HTERT RPE-1 (cell line): Measurements from ENCODE around the gene PNPLA1.

Source experiments
- in situ Hi-C: fragments of 300-500 bp; cut with MboI; formaldehyde crosslinking; loops from 4 replicates; pipeline ENCODE4 v1.14.3; 2020; ENCODE audit warnings: low sequenced_read_pairs

The PNPLA1 gene

DNA sequence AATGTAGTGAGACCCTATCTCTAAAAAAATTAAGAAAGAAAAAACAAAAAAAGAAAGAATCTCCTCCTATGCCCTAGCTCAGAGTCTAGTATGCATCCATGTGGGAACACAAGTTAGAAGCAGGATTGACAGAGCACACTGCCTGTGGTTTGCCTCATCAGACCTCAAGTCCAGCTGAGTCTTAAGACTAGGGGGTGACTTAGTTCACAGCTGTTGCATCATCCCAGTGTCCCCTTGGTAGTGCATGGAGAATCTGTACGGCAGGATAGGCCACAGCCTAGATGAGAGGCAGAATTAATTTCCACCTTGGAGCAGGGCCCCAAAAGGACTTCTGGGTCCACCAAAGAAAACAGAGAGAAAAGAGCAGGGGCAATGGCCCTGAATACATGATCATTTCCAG is 13.7 kb downstream of the PNPLA1 start:
- in situ Hi-C loops, result no loop called here

DNA sequence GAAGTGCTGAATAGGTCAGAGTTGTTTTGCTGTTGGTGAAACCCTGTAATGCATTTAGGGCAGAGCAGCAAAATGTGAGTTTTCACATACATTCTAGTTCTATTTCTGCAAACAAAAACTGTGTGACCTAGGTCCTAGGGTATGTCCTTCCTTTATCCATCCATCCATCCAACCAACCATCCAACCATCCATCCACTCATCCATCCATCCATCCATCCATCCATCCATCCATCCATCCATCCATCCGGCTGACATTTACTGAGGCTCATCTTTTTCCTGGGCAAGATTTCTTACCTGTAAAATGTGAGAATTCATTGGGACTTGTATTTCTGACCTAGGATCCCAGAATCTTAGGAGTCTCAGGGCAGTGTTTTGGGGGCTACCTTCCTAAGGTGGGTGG is 14.5 kb downstream of the PNPLA1 start:
- in situ Hi-C loops, result no loop called here

DNA sequence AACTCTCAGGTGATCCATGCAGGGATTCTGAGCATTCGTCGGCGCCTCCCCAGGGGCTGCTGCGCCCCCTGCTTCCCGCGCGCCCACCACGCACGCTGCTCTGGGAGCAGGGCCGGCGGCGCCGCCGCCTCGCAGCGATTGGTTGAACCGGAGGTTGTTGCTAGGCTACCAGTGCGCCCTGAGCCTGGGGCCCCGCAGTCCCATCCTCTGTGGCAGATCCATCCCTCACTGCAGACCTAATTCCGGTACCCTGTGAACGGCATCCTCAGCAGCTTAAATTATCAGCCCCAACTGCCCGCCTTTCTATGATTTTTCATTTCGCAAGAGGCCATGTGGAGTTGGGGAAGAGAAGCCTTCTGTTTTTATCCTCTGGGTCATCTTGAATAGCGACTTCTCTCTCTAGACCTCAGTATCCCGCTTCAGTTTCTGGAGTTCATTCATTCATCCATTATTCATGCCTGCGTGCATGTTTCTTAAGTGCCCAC is 15.4 kb downstream of the PNPLA1 start:
- in situ Hi-C loops, result no loop called here

DNA sequence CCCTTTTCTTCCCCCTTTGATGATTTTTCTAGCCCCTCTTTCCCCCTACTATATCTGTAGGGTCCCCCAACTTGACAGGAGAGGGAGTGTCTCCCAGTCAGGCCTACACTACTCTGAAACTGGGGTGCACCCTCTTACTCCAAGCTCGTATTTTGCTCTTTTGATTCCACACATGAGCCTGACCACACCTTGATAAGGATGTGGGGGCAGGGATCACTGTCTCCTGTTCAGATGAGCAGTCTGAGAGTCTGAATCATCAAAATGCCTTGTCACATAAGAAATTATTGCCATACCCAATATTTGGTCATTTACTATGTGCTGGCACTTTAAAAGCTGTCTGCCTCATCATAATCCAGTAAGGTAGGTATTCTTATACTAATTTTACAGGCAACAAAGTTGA is 15.9 kb downstream of the PNPLA1 start:
- in situ Hi-C loops, result no loop called here

DNA sequence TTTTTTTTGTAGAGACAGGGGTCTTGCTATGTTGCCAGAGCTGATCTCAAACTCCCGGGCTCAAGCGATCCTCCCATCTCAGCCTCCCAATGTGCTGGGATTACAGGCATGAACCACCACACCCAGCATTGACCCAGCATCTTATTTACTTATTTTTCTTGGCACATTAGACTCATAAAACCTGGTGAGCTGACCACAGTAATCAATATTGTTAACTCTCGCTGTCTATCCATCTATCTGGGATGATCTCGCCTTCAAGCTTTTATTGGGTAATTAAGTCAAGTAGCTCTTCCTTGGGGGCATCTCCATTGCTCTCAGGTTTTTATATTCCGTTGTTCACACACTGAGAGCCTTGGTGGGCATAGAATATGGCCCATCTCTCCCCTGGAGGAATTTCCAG is 17.0 kb downstream of the PNPLA1 start:
- in situ Hi-C loops, result no loop called here

DNA sequence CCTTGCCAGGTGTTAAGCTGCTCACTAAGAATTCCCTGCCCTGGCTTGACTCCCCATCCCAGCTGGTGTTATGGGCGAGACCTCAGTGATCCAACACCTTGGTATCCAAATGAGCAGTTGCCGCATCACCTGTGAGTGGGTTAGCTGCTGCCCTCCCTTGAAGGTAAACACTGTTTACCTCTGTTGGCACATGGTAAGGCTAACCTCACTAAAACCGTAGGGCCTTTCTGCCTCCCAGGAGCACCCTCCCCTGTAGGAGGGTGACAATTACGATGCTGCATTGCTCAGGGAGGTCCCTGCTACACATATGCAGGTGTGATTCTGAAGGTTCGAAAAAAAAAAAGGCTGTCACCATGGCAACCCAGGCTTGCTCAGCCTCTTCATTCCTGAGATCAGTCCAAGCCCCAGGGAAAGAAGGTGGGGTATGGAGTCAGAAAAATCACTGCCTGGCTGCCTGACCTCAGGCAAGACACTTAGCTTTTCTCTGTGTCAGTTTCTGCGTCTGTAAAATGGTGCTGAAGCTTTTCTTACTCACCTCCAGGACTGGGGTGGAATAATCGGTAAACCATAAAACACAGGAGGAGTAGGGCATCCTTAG is 19.5 kb downstream of the PNPLA1 start:
- in situ Hi-C loops, result no loop called here

DNA sequence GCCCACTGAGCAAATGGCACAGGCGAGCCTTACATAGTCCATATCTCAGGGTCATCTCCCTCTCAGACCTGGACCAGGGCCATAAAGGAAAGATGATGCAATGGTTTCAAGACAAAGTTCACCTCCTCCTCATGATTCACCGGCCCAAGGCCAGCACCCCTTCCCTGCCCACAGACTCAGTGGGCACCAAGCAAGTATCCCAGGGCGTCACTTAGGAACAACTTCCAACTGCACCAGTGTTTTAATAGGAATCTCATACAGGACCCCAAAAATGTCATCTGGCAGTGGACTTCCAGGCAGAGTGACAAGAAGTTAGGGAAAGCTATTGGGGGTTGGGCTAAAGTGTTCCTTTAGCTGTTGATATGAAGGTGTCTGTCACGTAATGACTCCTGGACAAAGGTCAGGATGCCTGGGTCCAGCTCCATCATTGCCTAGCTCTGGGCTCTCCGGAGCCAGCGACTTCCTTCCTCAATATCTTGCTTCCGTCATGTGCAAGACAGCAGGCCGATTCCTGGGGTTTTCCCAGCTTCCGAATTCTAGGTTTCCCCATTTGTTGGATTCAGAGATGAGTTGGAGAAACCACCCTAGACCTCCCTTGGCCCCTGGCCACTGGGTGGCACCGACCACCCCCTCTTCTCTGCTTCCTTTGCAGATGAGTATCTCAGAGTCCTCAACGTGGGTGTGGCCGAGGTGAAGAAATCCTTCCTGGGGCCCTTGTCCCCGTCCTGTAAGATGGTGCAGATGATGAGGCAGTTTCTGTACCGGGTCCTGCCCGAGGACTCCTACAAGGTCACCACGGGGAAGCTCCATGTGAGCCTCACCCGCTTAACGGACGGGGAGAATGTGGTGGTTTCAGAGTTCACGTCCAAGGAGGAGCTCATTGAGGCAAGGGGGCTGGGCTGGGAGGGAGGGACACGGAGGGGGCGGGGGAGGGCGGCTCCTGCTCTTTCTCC is 21.1 kb downstream of the PNPLA1 start:
- in situ Hi-C loops, result no loop called here

DNA sequence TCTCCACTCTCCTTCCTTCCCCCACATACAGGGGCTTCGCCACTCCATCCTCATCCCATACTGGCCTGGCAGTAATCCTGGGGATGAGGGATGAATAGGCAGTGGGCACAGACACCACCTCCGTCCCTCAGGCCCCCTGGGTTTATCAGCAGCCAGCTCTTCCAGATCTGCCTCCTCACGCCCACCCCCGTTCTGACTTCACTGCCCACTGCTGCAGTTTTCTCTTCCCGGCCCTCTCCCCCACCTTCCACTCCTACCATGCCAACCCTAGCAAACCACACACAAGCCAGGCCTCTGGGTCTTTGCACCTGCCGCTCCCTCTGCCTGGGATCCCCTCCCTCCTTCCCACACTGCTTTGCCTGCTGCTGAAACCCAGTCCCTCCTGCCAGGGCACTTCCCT is 22.3 kb downstream of the PNPLA1 start:
- in situ Hi-C loops, result no loop called here

DNA sequence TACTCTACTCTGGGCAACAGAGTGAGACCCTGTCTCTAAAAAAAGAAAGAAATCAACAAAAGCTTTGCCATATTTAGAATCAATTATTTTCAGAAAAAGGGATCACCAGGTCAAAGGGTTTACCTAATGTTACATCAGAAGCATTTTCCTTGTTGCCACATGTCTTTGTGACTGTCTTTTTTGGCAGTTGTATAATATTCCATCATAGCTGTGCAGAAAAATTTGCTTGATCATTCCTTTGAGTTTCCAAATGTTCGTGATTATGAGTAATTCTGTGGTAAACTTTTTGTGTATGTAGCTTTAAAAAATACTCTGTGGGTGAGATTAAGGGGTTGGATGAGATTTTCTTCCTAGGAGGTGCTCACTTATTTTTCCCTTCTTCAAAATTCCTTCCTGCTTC is 26.4 kb downstream of the PNPLA1 start:
- in situ Hi-C loops, result no loop called here

DNA sequence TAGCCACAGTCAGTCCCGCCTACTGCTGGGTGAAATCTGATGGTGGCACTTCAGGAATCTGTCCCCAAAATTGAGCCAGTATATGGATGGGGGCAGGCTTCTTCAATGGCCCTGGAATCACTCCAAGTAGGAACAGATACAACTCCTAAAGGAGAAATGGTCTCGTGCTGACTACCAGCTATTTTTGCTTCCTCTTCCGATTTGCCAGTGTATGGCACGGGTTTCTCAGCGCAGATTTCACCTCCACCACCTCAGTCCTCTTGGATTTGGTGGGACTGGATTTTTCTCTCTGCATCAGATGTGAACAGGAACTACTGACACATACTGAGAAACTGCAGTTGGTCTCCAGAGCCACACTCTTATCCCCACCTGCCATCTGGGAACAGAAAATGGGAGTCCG is 27.2 kb downstream of the PNPLA1 start:
- in situ Hi-C loops, result no loop called here

DNA sequence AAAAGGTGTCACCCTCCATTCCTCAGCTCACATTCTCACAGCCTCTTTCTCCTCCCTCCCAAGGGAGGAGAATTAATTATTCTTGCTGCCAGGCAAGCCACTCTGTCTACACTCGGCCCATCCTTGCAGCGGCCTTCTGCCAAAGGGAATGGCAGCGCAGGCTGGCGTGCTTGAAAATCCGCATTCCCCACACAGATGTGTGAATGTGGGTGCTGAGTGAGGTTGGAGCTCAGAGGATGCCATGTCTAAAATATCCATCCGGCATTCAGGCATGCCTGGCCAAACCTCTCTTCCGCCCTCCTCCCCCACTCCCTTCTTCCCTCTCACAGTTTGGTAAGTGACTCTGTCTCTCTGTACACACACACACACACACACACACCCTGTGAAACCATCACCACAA is 27.7 kb downstream of the PNPLA1 start:
- in situ Hi-C loops, result no loop called here

DNA sequence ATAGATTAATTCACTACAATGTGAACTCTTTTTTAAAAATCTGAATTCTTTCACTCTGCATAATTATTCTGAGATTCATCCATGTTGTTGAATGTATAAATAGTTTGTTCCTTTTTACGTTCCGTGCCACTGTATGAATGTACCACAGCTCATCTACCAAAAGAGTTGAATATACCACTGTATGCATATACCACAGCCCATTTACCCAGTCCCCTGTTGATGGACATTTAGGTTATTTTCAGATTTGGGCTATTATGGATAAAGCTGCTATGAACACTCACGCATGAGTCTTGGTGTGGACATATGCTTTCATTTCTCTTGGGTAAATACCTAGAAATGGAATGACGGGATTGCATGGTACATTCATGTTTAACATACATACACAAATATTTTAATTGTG is 28.2 kb downstream of the PNPLA1 start:
- in situ Hi-C loops, result no loop called here

DNA sequence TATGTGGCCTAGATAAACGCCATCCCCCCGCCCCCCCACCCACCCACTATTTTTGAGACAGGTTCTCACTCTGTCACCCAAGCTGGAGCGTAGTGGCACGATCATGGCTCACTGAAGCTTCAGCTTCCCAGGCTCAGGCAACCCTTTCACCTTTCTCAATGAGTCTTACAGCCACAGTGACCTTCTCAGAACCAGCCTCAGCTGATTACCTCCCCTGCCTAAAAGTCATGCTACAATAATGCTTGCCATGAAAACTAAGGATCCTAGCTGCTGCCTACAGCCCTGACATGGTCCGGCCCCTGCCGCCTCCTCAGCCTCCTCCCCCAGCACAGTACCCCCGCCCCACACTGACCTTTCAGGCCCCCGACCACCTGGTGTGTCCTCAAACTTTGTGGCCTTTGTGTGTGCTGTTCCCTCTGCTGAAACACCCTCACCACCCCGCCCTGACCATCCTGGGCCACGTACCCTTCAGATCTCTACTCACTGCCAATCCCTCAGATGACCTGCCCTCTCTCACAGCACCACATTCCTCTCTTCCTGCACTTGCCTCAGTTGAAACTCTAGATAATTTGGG is 31.3 kb downstream of the PNPLA1 start:
- in situ Hi-C loops, result no loop called here

DNA sequence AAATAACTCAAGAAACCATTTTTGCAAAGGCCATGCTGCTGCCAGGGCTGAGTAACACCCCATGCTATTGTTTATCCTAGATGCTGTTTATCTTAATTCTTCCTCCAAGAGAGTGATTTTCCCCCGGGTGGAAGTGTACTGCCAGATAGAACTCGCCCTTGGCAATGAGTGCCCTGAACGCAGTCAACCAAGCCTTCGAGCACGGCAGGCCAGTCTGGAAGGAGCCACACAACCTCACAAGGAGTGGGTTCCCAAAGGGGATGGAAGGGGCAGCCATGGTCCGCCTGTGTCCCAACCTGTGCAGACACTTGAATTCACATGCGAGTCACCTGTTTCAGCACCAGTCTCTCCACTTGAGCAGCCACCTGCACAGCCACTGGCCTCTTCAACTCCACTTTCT is 31.9 kb downstream of the PNPLA1 start:
- in situ Hi-C loops, result no loop called here

DNA sequence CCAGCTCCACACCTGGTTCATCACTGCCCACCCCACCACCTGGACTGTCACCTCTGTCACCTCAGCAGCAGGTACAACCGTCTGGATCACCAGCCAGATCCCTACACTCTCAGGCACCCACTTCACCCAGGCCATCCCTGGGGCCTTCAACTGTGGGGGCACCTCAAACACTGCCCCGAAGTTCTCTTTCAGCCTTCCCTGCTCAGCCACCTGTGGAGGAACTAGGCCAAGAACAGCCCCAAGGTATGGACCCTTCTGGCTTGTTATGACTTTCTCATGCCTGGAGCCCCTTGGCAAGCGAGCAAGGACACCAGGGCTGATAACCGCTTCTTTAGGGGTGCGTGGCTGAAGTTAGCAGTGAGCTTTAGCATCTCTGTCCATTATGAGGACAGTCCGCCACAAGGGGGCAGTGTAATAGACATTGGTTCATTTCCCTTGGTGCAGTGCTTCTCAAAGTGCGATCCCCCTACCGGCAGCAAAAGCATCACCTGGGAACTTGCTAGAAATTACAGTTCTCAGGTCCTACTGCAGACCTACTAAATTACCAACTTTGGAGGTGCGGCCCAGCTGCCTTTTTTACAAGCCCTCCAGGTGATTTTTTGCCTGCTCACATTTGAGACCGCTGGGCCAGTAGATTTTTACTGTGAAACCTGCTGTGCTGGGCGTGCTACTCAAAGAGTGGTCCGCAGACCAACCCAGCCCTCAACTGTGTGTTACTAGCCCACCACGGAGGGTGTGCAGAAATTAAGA is 32.5 kb downstream of the PNPLA1 start:
- in situ Hi-C loops, result no loop called here

DNA sequence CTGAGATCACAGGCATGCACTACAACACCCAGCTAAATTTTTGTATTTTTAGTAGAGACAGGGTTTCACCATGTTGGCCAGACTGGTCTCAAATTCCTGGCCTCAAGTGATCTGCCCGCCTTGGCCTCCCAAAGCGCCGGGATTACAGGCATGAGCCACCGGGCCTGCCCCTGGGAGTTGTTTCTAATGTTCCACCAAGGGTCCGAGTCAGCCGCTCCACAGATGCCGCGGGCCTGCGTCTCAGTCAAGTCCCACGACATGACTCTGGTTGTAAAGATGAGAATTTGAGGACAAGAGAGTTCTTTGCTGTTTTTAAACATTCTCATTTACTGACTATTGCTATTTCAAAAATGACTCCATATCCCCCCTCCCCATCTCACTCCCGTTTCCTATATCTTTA is 36.0 kb downstream of the PNPLA1 start:
- in situ Hi-C loops, result no loop called here

DNA sequence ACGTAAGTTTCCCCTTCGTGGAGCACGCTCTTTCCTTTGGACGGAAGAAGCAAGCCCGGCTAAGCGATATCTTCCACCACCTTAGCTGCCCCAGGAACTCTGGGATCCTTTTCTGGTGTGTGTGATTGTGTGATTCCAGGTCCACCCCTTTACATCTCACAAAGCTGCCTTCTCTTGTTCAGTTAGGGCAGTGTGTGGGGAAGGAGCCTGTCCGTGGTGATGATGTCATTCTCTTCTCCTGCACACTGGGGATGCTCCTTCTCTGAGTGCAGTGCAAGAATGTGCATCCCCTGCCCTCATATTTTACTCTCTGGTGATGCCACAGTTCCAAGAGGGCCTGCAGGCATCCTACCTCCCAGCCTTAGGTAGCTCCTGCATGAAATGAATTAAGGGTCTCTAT is 36.5 kb downstream of the PNPLA1 start:
- in situ Hi-C loops, result no loop called here

DNA sequence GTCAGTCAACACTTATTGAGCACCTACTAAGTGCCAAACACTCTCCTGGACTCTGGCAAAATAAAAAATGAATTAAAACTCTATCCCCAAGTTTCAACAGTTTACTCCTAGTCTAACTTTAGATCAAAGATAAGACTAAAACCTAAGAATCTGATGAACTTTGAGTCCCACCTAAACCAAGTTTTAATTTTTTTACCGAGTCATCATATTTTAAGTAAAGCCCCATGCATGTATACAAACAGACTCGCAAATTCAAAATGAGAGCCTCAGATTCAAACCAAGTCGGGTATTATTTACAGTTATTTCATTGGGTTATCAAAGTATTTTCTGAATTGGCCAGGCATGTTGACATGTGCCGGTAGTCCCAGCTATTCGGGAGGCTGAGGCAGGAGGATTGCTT is 38.7 kb downstream of the PNPLA1 start:
- in situ Hi-C loops, result no loop called here

DNA sequence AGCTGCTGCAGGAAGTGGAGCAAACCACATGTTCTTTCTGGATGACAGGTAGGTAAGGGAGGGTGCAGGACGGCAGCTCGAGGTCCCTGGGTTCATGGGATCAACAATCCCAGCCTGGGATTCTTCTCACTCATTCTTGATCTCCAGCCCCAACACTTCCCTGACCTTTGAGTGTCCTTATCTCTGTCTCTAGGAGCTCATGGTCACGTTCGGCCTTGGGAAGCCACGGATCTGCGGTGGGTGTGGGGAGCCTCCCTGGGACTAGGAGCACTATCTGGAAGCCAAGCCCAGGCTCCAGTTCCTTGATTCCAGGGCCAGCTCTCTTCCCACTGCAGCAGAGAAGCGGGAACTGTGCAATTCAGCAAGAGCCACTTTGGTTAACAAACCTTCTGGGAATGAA is 39.3 kb downstream of the PNPLA1 start:
- in situ Hi-C loops, result no loop called here

DNA sequence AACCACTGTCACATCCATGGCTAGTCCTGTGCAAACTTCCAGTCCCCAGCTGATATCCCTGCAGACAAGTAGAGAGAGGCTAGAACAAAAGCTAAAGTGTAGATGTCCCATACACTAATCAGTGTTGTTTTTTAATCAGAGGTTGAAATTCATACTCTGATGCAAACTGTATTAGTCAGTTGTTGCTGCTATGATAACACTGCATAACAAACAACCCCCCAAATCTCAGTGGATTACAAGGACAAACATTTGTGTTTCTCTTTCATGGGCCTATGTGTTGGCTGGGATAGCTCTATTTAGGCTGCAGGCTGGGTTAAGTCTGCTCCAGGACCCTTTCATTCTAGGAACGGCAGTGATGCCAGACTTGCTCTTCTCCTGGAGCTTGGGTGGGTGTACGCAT is 40.0 kb downstream of the PNPLA1 start:
- in situ Hi-C loops, result no loop called here
